ENCODE results near the gene HEPHL1.
"Not testable (repeated sequence)": the region's sequence is repeated elsewhere in the genome, so short reads cannot be mapped to it uniquely, and the experiment has no call there.

The HEPHL1 gene

DNA sequence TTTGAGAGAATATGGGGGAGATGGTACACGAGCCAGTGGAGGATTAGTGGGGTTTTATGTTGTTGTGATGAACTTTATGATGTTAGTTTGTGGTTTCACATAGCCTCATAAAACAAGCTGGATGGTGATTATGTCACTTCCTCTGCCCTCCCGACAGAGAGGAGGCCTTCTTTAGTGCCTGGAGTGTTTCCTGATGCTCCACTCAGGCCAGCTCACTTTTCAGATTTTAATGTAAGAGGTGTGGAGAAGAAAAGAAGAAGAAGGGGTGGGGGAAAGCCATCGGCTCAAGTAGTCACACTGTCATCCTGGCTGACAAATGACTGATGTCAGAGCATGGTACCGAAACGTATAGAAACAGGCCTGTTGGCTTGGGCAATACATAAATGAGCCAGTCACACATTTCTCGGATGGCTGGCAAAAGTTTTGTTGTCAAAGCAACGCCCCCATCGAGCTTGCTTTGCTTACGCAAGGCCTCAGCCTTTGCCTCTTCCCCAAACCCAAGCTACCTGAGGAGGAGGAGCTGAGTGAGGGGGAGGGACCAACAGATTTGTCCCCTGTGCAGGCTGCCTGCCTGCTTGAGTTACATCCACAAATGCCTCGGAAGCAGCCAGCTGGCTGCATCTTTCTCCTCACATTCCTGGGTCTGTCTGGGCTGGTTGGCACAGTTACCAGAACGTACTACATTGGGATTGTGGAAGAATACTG is at the start of gene HEPHL1:
HEPHL1 (plus strand) TSS at position 578 of the 705 bp plus-strand sequence; CDS start at position 593, 15 bp downstream.
- DNase-seq, result no peak

- DNase-seq, result no peak
Measured at GRCh38 chr11:93972790-93973189, 48.4 kb upstream of the HEPHL1 start.

GRCh38 chr11:93973322-93974051 is 47.7 kb upstream of the HEPHL1 start:
- not testable (repeated sequence) for DNase-seq

DNA sequence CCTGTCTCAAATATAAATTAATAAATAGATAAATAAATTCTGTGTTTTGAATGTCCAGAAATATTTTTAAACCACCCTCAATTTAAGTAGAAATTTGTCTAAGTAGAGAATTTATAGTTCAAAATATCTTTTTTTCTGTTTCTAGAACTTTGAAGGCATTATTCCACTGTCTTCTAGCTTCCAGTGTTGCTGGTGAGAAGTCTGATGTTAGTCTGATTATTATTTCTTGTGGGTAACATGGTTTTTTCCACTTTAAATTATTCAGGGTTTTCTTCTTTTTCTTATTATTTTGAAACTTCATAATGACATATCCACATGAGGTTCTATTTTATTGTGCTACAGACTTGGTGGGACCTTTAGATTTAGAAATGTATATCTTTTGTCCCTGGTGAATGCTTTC is 46.4 kb upstream of the HEPHL1 start:
- no peak for DNase-seq

DNA sequence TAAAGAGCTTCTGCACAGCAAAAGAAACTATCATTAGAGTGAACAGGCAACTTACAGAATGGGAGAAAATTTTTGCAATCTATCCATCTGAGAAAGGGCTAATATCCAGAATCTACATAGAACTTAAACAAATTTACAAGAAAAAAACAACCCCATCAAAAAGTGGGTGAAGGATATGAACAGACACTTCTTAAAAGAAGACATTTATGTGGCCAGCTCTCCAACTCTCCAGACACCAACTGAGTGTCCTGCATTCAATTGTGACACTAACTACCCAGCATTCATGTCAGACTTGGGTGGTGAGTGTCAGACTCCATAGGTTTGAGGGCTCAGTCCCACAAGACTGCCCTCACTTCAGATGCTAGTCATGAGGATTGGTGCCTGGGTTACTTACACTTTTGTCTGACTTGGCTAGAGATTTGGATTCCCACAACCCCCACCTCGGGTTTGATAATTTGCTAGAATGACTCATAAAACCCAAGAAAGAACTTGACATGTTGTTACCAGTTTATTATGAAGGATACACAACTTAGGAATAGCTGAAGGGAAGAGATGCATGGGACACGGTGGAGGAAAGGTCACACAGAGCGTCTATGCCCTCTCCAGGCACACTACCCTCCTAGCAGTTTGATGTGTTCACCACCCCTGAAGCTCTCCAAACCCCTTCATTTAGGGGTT is 44.4 kb upstream of the HEPHL1 start:
- not testable (repeated sequence) for DNase-seq

DNA sequence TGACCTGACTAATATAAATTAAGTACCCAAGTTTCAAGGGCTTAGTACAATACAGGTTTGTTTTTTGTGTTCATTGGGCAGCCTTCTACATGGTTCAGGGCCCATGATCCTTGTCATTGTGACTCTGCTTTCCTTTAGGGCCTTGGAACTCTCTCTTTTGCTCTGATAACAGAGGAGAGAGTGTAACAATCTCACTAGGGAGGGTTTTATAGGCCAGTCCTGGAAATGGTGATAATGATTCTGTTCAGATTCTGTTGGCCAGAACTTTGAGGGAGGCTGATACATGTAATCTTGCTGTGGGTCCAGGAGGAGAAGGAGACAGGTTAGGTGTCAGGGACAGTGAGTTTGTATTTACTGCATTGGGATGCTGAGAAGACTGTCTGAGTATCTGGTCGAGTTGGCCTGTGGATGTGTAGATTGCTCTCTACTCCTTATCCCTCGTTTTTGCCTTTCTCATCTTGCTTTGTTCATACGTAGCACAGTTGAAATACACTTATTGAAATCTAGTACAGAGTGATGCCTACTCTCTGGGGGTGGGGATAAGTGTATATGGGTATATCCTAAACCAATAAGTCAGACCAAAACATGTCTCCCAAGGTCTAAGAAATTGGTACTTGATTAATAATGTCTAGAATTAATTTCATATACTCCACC is 37.5 kb upstream of the HEPHL1 start:
- no peak for DNase-seq

DNA sequence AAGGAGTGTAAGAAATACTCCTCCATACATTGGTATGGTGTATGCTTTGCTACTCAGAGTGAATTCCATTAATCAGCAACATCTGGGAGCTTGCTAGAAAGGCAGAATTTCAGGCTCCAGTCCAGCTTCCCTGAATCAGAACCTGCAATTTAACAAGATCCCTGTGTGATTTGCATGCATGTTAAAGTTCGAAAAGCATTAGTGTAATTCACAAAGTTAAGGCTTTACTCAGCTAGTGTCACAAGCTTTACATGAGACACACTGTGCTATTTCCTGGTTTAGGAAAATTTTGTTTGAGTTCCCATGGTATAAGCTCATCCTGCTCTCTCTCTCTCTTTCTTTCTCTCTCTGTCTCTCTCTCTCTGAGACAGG is 37.0 kb upstream of the HEPHL1 start:
- no peak for DNase-seq

GRCh38 chr11:93984936-93985335 is 36.2 kb upstream of the HEPHL1 start:
- DNase-seq, result no peak

DNA sequence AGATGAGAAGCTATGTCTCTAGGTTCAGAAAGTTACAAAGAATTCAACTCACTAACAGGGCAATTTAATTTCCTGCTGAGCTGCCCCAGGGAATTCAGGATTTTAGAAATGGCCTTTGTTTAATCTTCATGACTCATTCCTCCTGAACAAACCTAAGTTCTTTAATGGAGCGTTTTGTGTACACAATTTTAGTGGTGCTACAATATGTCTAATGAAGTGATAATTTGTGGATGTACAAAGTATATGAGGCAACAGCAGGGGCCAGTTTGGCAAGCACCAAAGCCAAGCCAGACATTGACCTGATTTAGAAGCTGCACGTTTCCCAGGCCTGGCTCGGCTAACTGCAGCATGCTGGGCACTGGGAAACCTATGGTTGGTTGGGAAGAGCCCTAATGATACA is 34.4 kb upstream of the HEPHL1 start:
- DNase-seq, result no peak

DNA sequence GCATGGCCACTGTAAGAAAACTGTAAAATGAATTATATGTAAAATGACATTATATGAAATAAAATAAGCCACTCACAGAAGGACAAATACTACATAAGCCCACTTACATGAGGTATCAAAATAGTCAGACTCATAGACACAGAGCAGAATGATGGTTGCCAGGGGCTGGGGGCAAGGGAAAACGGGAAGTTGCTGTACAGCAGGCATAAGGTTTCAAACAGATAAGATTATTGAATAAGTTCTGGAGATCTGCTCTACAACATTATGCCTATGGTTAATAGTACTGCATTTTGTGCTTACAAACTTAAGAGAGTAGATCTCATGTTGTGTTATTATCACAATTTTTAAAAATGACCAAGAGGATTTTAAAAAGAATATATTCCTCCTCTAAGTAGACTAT is 32.7 kb upstream of the HEPHL1 start:
- no peak for DNase-seq

- no peak for DNase-seq
Measured at GRCh38 chr11:93988912-93989311, 32.2 kb upstream of the HEPHL1 start.

GRCh38 chr11:93993747-93994146 is 27.4 kb upstream of the HEPHL1 start:
- DNase-seq, result no peak

- no peak for DNase-seq
Measured at GRCh38 chr11:93997741-93998140, 23.4 kb upstream of the HEPHL1 start.

- no peak for DNase-seq
Measured at GRCh38 chr11:94000659-94001058, 20.5 kb upstream of the HEPHL1 start.

GRCh38 chr11:94002226-94002625 is 18.9 kb upstream of the HEPHL1 start:
- DNase-seq, result no peak

GRCh38 chr11:94007426-94007825 is 13.7 kb upstream of the HEPHL1 start:
- DNase-seq, result no peak

- no peak for DNase-seq
Measured at GRCh38 chr11:94007906-94008305, 13.2 kb upstream of the HEPHL1 start.

- no peak for DNase-seq
Measured at GRCh38 chr11:94010136-94010535, 11.0 kb upstream of the HEPHL1 start.

DNA sequence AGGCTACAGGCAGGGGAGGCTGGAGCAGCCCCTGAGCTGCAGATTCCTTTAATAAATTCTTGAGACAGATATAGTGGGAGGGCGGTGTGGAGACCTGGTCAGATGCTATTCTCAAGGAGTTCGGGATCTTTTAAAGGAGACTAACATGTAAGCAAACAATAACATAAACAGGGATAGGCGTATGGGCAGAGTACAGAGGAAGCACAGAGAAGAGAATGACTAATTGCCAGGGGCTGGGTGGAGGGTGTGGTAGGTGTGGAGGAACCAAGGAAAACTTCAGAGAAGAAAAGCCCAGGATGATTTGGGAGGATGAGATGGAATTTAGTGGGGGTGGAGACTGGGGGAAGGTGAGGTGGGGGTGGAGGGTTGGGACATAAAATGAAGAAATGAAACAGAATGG is 9.7 kb upstream of the HEPHL1 start:
- no peak for DNase-seq

- DNase-seq, result no peak
Measured at GRCh38 chr11:94017446-94017845, 3.7 kb upstream of the HEPHL1 start.

- no peak for DNase-seq
Measured at GRCh38 chr11:94018721-94019120, 2.4 kb upstream of the HEPHL1 start.

- no peak for DNase-seq
Measured at GRCh38 chr11:94023856-94024255, 2.7 kb downstream of the HEPHL1 start.

- no peak for DNase-seq
Measured at GRCh38 chr11:94024547-94024946, 3.4 kb downstream of the HEPHL1 start.

All from activated naive CD4-positive, alpha-beta T cell (primary cell).